GM21825 (cell line): Measurements from ENCODE around the gene ATF7IP2.
"Not testable (repeated sequence)": the region's sequence is repeated elsewhere in the genome, so short reads cannot be mapped to it uniquely, and the experiment has no call there.

Experiments
- ATAC-seq: cut with Tn5 transposase; IDR thresholded peaks from one replicate; pipeline ENCODE4 v1.9.1; 2021; ENCODE audit warnings: mild to moderate bottlenecking, moderate library complexity; ENCODE audit not compliant: unreplicated experiment

The ATF7IP2 gene

DNA sequence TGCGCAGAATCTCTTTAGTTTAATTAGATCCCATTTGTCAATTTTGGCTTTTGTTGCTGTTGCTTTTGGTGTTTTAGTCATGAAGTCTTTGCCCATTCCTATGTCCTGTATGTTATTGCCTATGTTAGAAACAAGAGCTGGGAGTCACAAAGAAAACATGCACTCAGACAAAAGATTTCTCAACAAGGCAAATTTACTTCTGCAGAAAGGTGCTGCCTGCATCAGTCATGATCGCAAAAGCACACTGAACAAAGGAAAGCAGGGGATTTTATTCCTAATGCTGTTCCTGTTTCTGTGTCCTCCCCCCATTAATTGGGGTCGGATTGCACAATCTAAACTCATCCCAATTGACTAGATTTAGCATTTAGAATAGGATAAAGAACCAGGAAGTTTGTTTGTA, 55.9 kb downstream of the ATF7IP2 start:
- ATAC-seq, result no peak

GRCh38 chr16:10447289-10447688, 61.4 kb downstream of the ATF7IP2 start:
- no peak for ATAC-seq

DNA sequence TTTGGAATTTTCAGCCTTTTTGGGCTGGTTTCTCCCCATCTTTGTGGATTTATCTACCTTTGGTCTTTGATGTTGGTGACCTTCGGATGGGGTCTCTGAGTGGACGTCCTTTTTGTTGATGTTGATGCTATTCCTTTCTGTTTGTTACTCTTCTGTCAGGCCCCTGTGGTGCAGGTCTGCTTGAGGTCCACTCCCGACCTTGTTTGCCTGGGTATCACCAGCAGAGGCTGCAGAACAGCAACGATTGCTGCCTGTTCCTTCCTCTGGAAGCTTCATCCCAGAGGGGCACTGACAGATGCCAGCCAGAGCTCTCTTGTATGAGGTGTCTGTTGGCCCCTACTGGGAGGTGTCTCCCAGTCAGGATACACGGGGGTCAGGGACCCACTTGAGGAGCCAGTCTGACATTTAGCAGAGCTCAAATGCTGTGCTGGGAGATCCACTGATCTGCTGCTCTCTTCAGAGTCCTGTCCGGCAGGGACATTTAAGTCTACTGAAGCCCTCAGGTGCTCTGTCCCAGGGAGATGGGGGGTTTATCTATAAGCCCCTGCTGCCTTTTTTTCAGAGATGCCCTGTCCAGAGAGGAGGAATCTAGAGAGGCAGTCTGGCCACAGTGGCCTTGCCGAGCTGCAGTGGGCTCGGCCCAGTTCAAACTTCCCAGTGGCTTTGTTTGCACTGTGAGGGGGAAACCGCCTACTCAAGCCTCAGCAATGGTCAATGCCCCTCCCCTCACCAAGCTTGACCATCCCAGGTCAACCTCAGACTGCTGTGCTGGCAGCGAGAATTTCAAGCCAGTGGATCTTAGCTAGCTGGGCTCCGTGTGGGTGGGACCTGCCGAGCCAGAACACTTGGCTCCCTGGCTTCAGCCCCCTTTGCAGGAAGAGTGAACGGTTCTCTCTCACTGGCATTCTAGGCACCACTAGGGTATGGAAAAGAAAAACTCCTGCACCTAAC, 66.6 kb downstream of the ATF7IP2 start:
- not testable (repeated sequence) for ATAC-seq

- ATAC-seq, result no peak
Observed at GRCh38 chr16:10453159-10453510, 67.3 kb downstream of the ATF7IP2 start.

DNA sequence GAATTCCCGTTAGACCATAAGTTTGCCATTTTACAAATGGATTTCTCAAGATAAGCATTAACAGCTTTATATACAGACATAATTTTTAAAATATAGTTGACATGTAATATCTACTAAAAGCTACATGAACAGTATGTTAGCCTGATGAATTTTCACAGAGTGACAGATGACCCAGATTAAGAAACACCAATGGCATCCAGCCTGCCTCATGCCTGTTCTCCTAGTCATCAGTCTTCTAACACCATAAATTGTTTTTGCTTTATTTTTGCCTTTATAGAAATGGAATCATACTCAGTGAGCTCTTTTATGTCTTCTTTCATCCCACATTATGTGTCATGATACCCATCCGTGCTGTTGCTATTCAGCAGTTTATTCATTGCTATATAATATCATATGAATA, 80.0 kb downstream of the ATF7IP2 start:
- no peak for ATAC-seq

DNA sequence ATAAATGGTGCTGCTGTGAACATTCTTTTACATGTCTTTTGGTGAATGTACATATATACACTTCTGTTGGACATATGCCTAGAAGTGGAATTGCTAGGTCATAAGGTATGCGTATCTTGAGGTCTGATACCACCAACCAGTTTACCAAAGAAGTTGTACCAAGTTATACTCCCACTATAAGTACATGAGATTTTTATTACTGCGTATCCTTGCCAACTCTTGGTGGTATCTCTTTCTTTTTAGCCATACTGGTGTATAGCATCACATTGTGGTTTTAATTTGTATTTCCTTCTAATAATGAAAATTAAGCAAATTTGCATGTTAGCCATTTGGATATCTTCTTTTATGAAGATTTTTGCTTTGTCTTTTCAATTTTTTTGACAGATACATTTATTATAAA, 80.5 kb downstream of the ATF7IP2 start:
- ATAC-seq, result no peak

GRCh38 chr16:10466861-10467260, 81.0 kb downstream of the ATF7IP2 start:
- ATAC-seq, result no peak

- ATAC-seq, result not testable (repeated sequence)
Observed at GRCh38 chr16:10476636-10477035, 90.8 kb downstream of the ATF7IP2 start.

DNA sequence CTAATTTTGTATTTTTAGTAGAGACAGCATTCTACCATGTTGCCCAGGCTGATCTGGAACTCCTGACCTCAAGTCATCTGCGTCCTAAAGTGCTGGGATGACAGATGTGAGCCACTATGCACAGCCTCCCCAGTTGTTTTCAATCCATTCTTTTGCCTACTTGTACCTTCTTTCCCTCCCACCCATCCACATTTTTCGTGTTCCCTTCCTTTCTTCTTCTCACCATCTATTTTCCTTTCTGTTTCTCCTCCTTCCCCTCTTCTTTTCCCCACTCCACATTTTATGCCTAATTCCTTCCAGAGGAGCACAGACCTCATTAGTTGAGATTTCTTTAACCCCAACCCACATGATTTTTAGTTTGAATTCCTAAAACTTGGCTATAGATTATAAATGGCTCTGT, 94.3 kb downstream of the ATF7IP2 start:
- ATAC-seq, result no peak

- no peak for ATAC-seq
Observed at GRCh38 chr16:10485159-10485558, 99.3 kb downstream of the ATF7IP2 start.

GRCh38 chr16:10485698-10486382, 100.0 kb downstream of the ATF7IP2 start:
- ATAC-seq, result no peak

DNA sequence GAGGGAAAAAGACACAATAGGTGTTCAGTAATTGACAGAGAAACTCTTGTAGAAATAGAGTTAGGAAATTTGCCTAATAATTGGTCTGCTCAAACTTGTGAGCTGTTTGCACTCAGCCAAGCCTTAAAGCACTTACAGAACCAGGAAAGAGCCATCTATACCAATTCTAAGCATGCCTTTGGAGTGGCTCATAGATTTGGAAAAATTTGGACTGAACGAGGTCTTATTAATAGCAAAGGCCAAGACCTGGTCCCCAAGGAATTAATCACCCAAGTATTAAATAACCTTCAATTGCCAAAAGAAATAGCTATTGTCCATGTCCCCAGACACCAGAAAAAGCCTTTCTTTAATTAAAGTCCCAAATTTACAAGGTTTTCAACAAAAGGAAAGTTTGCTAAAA, 104.3 kb downstream of the ATF7IP2 start:
- ATAC-seq, result no peak

- ATAC-seq, result no peak
Observed at GRCh38 chr16:10493276-10493675, 107.4 kb downstream of the ATF7IP2 start.

- ATAC-seq, result no peak
Observed at GRCh38 chr16:10494343-10495030, 108.6 kb downstream of the ATF7IP2 start.

DNA sequence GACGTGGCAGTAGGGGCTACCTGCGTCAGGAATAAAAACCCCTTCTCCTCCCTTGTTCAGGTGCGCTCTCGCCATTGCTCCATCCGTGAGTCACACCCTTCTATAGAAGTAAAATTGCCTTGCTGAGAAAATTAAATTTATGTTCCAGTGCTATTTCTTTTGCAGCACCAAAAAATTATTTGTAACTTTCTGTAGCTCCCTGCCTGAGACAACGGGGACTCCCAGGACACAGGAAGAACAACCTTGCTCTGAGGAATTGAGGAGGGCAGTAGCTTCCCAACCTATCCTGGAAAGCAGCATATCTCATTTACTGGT, 109.1 kb downstream of the ATF7IP2 start:
- ATAC-seq, result no peak

DNA sequence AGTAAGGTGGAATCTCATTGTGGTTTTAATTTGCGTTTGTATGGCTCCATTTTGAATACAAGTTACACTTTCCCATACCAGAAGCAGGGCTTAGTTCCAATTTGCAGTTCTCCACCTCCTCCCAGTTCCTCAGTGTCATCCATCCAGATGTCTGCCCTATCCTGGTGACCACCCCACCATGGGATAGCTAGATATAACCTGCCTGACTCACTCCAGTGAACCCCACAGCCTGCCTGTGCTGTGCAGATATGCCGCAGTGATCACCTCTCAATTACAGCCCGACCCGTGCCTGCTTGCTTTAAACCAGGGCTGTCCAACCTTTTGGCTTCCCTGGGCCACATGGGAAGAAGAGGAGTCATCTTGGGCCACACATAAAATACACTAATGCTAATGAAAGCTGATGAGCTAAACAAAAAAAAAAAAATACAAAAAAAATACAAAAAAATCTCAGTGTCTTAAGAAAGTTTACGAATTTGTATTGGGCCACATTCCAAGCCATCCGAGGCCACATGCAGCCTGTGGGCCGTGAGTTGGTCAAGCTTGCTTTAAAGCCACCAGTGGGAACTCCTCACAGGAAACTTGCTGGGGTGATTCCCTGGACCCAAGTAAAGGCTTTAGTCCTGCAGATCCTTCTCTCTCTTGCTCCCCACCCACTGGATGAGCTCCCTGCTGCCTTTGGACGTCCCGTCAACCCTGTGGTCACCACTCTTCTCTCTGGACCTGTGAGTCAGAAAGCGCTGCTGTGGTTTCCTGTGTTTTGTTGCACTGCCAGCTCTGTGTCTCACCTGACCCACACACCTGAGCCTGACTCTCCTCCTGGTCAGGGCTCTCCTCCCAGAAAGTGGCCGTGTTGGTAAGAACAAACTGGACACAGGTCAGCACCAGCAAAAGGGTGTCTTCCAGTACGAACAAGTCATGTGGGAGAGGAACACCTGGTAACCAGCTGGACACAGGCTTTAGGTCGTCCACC, 111.6 kb downstream of the ATF7IP2 start:
- no peak for ATAC-seq

DNA sequence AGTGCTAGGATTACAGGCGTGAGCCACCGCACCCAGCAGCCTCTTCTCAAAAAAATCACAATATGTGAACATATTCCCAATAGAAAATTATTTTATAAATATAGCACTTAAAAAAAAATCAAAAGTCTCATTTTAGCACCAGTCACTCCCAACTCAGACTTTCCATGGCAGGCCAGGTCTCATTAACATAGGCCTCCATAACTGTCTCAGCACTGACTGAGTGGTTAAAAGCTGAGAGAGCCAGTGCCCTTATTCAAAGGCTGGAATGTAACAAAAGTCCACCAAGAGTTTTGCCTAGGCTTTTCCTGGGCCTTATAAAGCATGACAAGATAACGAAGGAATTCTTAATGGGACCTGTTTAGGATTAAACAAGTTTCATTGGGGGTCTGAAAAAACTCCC, 114.7 kb downstream of the ATF7IP2 start:
- no peak for ATAC-seq

DNA sequence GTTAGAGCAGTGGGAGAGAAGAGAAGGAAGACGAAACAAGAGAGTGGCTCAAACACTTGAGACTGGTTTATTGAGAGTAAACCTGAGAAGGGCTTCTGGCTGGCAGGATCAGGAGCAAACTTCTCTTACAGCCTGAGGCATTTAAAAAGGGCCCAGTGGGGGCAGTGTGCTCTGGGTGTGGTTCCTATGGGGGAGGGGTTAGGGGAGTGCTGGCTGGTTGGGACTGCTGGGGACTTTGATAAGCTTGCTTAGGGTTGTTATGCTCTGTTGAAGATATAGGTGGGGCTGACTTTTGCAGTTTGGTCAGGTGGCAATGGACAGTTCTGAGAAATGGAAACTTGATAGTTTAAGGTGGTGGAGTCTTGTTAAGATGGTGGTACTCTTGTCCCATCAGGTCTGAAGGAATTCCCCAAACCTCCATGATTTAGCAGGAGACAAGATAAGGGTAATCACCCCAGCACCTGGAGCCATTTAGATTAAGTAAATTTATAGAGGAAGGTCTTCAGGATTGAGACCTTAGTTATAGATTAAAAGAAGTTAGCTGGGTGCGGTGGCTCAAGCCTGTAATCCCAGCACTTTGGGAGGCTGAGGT, 115.3 kb downstream of the ATF7IP2 start:
- ATAC-seq, result no peak

GRCh38 chr16:10502776-10503175, 116.9 kb downstream of the ATF7IP2 start:
- ATAC-seq, result no peak

DNA sequence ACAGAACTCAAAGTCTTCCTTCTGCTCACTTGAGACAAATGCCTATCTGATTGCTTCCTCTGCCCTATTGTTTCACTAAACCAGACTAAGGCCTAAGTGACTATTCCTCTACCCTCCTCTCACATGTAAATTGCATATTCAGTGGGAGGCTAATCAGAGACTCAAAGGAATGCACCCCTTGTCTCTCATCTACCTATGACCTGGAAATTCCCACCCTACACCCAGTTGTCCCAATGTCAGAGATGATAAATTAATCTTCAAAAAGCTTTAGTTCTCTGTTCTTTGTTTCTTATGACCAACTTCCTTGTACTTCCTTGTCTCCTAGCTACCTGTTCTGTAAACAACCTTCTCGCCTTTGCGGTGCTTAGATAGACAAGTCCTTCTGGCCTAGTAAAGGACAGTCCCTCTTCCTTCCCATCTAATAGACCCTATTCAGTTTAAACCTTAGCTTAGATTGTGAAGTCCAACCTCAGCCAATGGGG, 118.6 kb downstream of the ATF7IP2 start:
- no peak for ATAC-seq
